Activated naive CD4-positive, alpha-beta T cell treated with anti-CD3 and anti-CD28 coated beads, Interleukin-2, amount 50 U/mL, for 72 hours (primary cell): Measurements from ENCODE around the gene GPR89B. TPM values are rescaled to one million over a fixed set of nuclear protein-coding genes. Genes with fewer than 3 reads are reported as not detected.
A peak's percentile ranks its signal among the peaks of the same experiment; 100 is the strongest.
"Not testable (repeated sequence)": the region's sequence is repeated elsewhere in the genome, so short reads cannot be mapped to it uniquely, and the experiment has no call there.

Experiments
- ATAC-seq, 2 donors: fragments of 150-1000 bp; cut with Tn5 transposase; 2 replicates each; pipeline ENCODE4 v1.10.0; 2021; ENCODE audit warnings: mild to moderate bottlenecking in 2 of 2, moderate library complexity in 2 of 2
- DNase-seq, 2 donors: peaks; one replicate each; pipeline ENCODE4 v3.0.0; 2021 to 2022; ENCODE audit warnings: low spot score in 2 of 2
- H3K27ac Mint-ChIP-seq, 2 donors: one replicate each; pipeline ENCODE4 v1.8.0; 2022; ENCODE audit warnings: mild to moderate bottlenecking in 2 of 2, mixed read lengths in 2 of 2
- H3K36me3 Mint-ChIP-seq, 2 donors: one replicate each; pipeline ENCODE4 v1.8.0; 2022; ENCODE audit warnings: mixed read lengths in 2 of 2
- H3K9me3 Mint-ChIP-seq, 2 donors: one replicate each; pipeline ENCODE4 v1.8.0; 2022; ENCODE audit warnings: mixed read lengths in 2 of 2
- total RNA-seq, 2 donors: library from RNA; stranded (reverse); gene quantifications; one replicate each; pipeline ENCODE4 v1.2.3, GENCODE V29; 2022

Gene GPR89B
- total RNA-seq, 2 donors from 2014 or later, result 16.6 to 20.2 TPM

- peak overlapping the region in 1 of 2 donors; percentile 62 for H3K27ac Mint-ChIP-seq
- ATAC-seq, result peak; percentile 17 to 39
- not testable (repeated sequence) for H3K36me3 Mint-ChIP-seq, DNase-seq, H3K9me3 Mint-ChIP-seq
Observed at GRCh38 chr1:147993825-147994615, 65.8 kb downstream of the GPR89B start.

GRCh38 chr1:147996088-147996487 is 67.9 kb downstream of the GPR89B start:
- DNase-seq, H3K9me3 Mint-ChIP-seq, H3K27ac Mint-ChIP-seq, H3K36me3 Mint-ChIP-seq, ATAC-seq: not testable (repeated sequence)

- not testable (repeated sequence) for H3K9me3 Mint-ChIP-seq, H3K36me3 Mint-ChIP-seq, H3K27ac Mint-ChIP-seq, DNase-seq, ATAC-seq
Observed at GRCh38 chr1:148007724-148008123, 79.5 kb downstream of the GPR89B start.

- H3K9me3 Mint-ChIP-seq, result no peaks in the 10 kb centered on the region
- no peak for DNase-seq
- H3K27ac Mint-ChIP-seq, result no peak overlapping the region
- peaks cover 0 to 14% of the 10 kb centered on the region in 2 donors for H3K36me3 Mint-ChIP-seq
- no peak for ATAC-seq
Observed at GRCh38 chr1:148010527-148010926, 82.3 kb downstream of the GPR89B start.

- ATAC-seq, DNase-seq, H3K27ac Mint-ChIP-seq, H3K9me3 Mint-ChIP-seq: not testable (repeated sequence)
- H3K36me3 Mint-ChIP-seq, result peaks cover 0 to 16% of the 10 kb centered on the region in 2 donors
Observed at GRCh38 chr1:148013177-148014144, 85.2 kb downstream of the GPR89B start.

- not testable (repeated sequence) for DNase-seq, H3K27ac Mint-ChIP-seq, H3K9me3 Mint-ChIP-seq
- ATAC-seq, result peak; percentile 22 to 49
- H3K36me3 Mint-ChIP-seq, result peaks cover 0 to 16% of the 10 kb centered on the region in 2 donors
Observed at GRCh38 chr1:148014289-148015200, 86.3 kb downstream of the GPR89B start.

GRCh38 chr1:148024918-148025317 is 96.7 kb downstream of the GPR89B start:
- not testable (repeated sequence) for ATAC-seq, DNase-seq, H3K9me3 Mint-ChIP-seq, H3K27ac Mint-ChIP-seq, H3K36me3 Mint-ChIP-seq

- DNase-seq, ATAC-seq, H3K9me3 Mint-ChIP-seq, H3K27ac Mint-ChIP-seq, H3K36me3 Mint-ChIP-seq: not testable (repeated sequence)
Observed at GRCh38 chr1:148027004-148027403, 98.8 kb downstream of the GPR89B start.

- not testable (repeated sequence) for H3K36me3 Mint-ChIP-seq, H3K27ac Mint-ChIP-seq, H3K9me3 Mint-ChIP-seq, DNase-seq, ATAC-seq
Observed at GRCh38 chr1:148032247-148032646, 104.0 kb downstream of the GPR89B start.

GRCh38 chr1:148032690-148033089 is 104.5 kb downstream of the GPR89B start:
- DNase-seq, H3K36me3 Mint-ChIP-seq, H3K27ac Mint-ChIP-seq, H3K9me3 Mint-ChIP-seq: not testable (repeated sequence)
- peak; percentile 13 to 46 for ATAC-seq

GRCh38 chr1:148033147-148033546 is 104.9 kb downstream of the GPR89B start:
- not testable (repeated sequence) for ATAC-seq

GRCh38 chr1:148037850-148038461 is 109.7 kb downstream of the GPR89B start:
- not testable (repeated sequence) for DNase-seq, H3K36me3 Mint-ChIP-seq, H3K9me3 Mint-ChIP-seq
- ATAC-seq, result peak in 1 of 2 donors; percentile 20
- H3K27ac Mint-ChIP-seq, result peak overlapping the region; percentile 95 to 99

More at GRCh38 chr1:148033147-148033546, 104.9 kb downstream of the GPR89B start:
- H3K36me3 Mint-ChIP-seq, H3K27ac Mint-ChIP-seq, H3K9me3 Mint-ChIP-seq, DNase-seq: not testable (repeated sequence)

GRCh38 chr1:148038462-148039333 is 110.5 kb downstream of the GPR89B start:
- H3K27ac Mint-ChIP-seq, result peak overlapping the region; percentile 95 to 99
- H3K36me3 Mint-ChIP-seq, H3K9me3 Mint-ChIP-seq: not testable (repeated sequence)
- DNase-seq (peak; percentile 74 to 84), ATAC-seq (peak; percentile 88 to 89)
